HepG2 (cell line): ENCODE measurements around the gene WWC2.
A peak's percentile ranks its signal among the peaks of the same experiment; 100 is the strongest.

Source experiments
- CCAR2 ChIP-seq: fragments of 200-400 bp; formaldehyde crosslinking; optimal IDR thresholded peaks from 2 replicates; pipeline ENCODE3; 2018; ENCODE audit warnings: low read depth, mild to moderate bottlenecking, low read length, moderate library complexity
- ESRRA ChIP-seq: sonication (generic); formaldehyde crosslinking; IDR thresholded peaks from 2 replicates; pipeline ENCODE4 v1.5.1; 2020; ENCODE audit warnings: mild to moderate bottlenecking, low read depth, missing genetic modification reagents
- ETV6 ChIP-seq: sonication (generic); formaldehyde crosslinking; conservative IDR thresholded peaks from 2 replicates; pipeline ENCODE4 v1.4.0; 2020; ENCODE audit warnings: missing genetic modification reagents
- FOSL2 ChIP-seq: sonication (generic); formaldehyde crosslinking; IDR thresholded peaks from 2 replicates; pipeline ENCODE4 v1.4.0; 2020; ENCODE audit warnings: missing genetic modification reagents
- POLR2A ChIP-seq, 2 experiments: IDR thresholded peaks; 2 replicates each; pipeline ENCODE4 v1.6.1; 2011; ENCODE audit warnings: low read depth in 2 of 2, low read length in 2 of 2, mild to moderate bottlenecking in 1 of 2, moderate library complexity in 1 of 2; ENCODE audit not compliant: insufficient read depth in 1 of 2
- RFX5 ChIP-seq: IDR thresholded peaks from 2 replicates; pipeline ENCODE4 v1.6.1; 2011; ENCODE audit warnings: low read depth, low read length, improper control_type of control experiment
- TRIM24 ChIP-seq: sonication (generic); formaldehyde crosslinking; IDR thresholded peaks from 2 replicates; pipeline ENCODE4 v1.8.0; 2022; ENCODE audit warnings: mild to moderate bottlenecking, missing genetic modification reagents
- ZSCAN12 ChIP-seq: sonication (generic); formaldehyde crosslinking; IDR thresholded peaks from 2 replicates; pipeline ENCODE4 v1.9.0; 2021; ENCODE audit warnings: mild to moderate bottlenecking, missing genetic modification reagents

- TF ChIP-seq ZSCAN12 (no peak), RFX5 (no peak), POLR2A (IDR thresholded peaks at IDR 0.05; ENCODE audit: insufficient read depth in 1 of 2, low read depth in 2 of 2, low read length in 2 of 2) (peak in 1 of 2 experiments; percentile 64; a peak in 2 of 4 replicates), TRIM24 (no peak), FOSL2 (CRISPR knock-in tag) (no peak), CCAR2 (no peak), ESRRA (no peak; the same call in 1 of the 2 replicates), ETV6 (no peak)
These were observed 886 bp upstream of the WWC2 start for GRCh38 chr4:183098019-183098722.
